Measurements from ENCODE around the gene CCDC51. TPM values are rescaled to one million over a fixed set of nuclear protein-coding genes. Genes with fewer than 3 reads are reported as not detected.

CCDC51 gene
- total RNA-seq, 4 donors from 2014 or later: 2.6 to 11.1 (median 7.8) TPM

DNA sequence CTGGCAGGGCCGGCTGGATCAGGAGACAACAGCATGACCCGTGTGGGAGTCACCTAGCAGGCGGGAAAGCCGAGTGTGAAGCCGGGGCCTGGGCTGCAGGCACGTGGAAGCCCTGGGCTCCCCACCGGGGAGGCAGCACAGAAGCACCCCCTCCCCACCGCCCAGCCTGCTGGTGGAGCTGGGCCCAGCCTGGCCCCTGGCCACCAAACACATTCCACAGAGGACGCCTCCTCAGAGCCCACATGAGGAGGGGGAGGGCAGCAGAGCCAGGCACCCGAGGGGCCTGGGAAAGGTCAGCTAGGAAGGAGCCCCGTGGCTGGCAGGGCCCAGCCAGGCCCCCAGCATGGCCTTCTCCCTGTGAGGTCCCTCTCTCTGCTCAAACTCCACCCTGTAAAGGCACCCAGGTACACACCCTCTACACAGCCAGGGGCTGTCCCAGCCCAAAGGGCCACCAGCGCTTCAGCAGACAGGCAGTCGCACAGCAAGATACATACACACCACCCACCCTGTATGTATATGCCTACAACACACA, 14.6 kb downstream of the CCDC51 start:
- no peaks in the 10 kb centered on the region for H3K36me3 ChIP-seq
- H3K27me3 ChIP-seq: no peaks in the 10 kb centered on the region
- no peak for TF ChIP-seq POLR2A (IDR thresholded peaks at IDR 0.05)
- TF ChIP-seq CTCF (IDR thresholded peaks at IDR 0.05): no peak
- H3K27ac ChIP-seq: peak overlapping the region; percentile 91 to 97
- H3K4me3 ChIP-seq: no peak overlapping the region
- peak; percentile 50 to 65 for DNase-seq
- H3K9me3 ChIP-seq: no peaks in the 10 kb centered on the region
- intact Hi-C loops (cut with DNase I; ENCODE audit: low total_unique reads): no loop called here
- peaks cover 11 to 22% of the 10 kb centered on the region in 2 donors for H3K4me1 ChIP-seq

- DNase-seq: no peak
- intact Hi-C loops (cut with DNase I; ENCODE audit: low total_unique reads): no loop called here
- Histone ChIP-seq H3K4me3 (no peak overlapping the region), H3K27me3 (no peaks in the 10 kb centered on the region), H3K36me3 (no peaks in the 10 kb centered on the region), H3K27ac (peak overlapping the region; percentile 91 to 97), H3K4me1 (peaks cover 11 to 19% of the 10 kb centered on the region in 2 donors), H3K9me3 (no peaks in the 10 kb centered on the region)
- TF ChIP-seq POLR2A (IDR thresholded peaks at IDR 0.05) (no peak), CTCF (IDR thresholded peaks at IDR 0.05) (no peak)
Observed at GRCh38 chr3:48423883-48424695, 15.8 kb downstream of the CCDC51 start.

- H3K27ac ChIP-seq: peak overlapping the region in 1 of 2 donors; percentile 12
- H3K36me3 ChIP-seq: no peaks in the 10 kb centered on the region
- H3K4me3 ChIP-seq: no peak overlapping the region
- H3K9me3 ChIP-seq: no peaks in the 10 kb centered on the region
- no peak for DNase-seq
- TF ChIP-seq CTCF (IDR thresholded peaks at IDR 0.05) (no peak), POLR2A (IDR thresholded peaks at IDR 0.05) (no peak)
- H3K27me3 ChIP-seq: no peaks in the 10 kb centered on the region
- H3K4me1 ChIP-seq: peaks cover 11 to 19% of the 10 kb centered on the region in 2 donors
- intact Hi-C loops (cut with DNase I; ENCODE audit: low total_unique reads): no loop called here
Observed at GRCh38 chr3:48423241-48423882, 16.6 kb downstream of the CCDC51 start.

DNA sequence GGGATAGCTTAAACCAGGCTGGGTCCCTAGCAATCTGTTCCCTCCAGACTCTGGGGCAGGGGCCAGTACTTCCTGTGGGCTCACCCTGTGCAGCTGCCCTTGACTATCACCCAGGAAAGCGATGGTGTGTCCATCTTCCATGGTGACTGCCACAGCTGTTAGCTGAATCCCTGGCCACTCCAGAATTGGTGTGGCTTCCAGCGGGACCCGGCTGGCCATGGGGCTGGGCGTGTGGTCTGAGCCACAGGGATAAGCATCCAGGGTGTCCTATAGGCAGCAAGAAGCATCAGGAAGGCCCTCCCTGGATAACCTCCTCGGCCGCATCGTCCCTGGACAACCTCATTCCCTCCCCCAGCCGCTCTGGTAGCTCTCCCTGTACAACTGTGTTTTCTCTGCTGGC, 17.2 kb downstream of the CCDC51 start:
- intact Hi-C loops (cut with DNase I; ENCODE audit: low total_unique reads): no loop called here
- Histone ChIP-seq H3K27me3 (no peaks in the 10 kb centered on the region), H3K36me3 (no peaks in the 10 kb centered on the region), H3K27ac (peak overlapping the region in 1 of 2 donors; percentile 12), H3K9me3 (no peaks in the 10 kb centered on the region), H3K4me1 (peaks cover 7 to 19% of the 10 kb centered on the region in 2 donors), H3K4me3 (no peak overlapping the region)
- TF ChIP-seq CTCF (IDR thresholded peaks at IDR 0.05): no peak
- TF ChIP-seq POLR2A (IDR thresholded peaks at IDR 0.05): no peak
- no peak for DNase-seq

- Histone ChIP-seq H3K27me3 (no peaks in the 10 kb centered on the region), H3K36me3 (no peaks in the 10 kb centered on the region), H3K4me3 (no peak overlapping the region), H3K4me1 (peaks cover 7 to 19% of the 10 kb centered on the region in 2 donors), H3K9me3 (no peaks in the 10 kb centered on the region), H3K27ac (no peak overlapping the region)
- intact Hi-C loops (cut with DNase I; ENCODE audit: low total_unique reads): no loop called here
- no peak for DNase-seq
- TF ChIP-seq POLR2A (IDR thresholded peaks at IDR 0.05) (no peak), CTCF (IDR thresholded peaks at IDR 0.05) (no peak)
Observed at GRCh38 chr3:48422272-48422671, 17.6 kb downstream of the CCDC51 start.

Data from uterus (tissue), 4 donors.